DOHH2 (cell line): ENCODE results near the gene KIAA1549.

Experiments used
- H3F3A ChIP-seq: fragments of 200-600 bp; sonication (generic), shearing (Covaris generic); 2 replicates; pipeline ENCODE4 v1.6.0; 2016; ENCODE audit warnings: antibody characterized with exemption, mild to moderate bottlenecking; ENCODE audit not compliant: control insufficient read depth, insufficient read depth
- H3K27ac ChIP-seq: fragments of 200-600 bp; sonication (generic); 2 replicates; pipeline ENCODE4 v1.5.1; 2014; ENCODE audit warnings: low read depth, mild to moderate bottlenecking, low read length, moderate library complexity
- H3K27me3 ChIP-seq: fragments of 200-600 bp; sonication (generic); 2 replicates; pipeline ENCODE4 v1.6.1; 2014; ENCODE audit warnings: mild to moderate bottlenecking, low read length, mixed read lengths; ENCODE audit not compliant: control insufficient read depth
- H3K36me3 ChIP-seq: fragments of 200-600 bp; sonication (generic); 2 replicates; pipeline ENCODE4 v1.6.1; 2014; ENCODE audit warnings: mild to moderate bottlenecking, low read length, moderate library complexity, mixed read lengths; ENCODE audit not compliant: control insufficient read depth
- H3K4me1 ChIP-seq: fragments of 200-600 bp; sonication (generic); 2 replicates; pipeline ENCODE4 v1.6.1; 2014; ENCODE audit warnings: mild to moderate bottlenecking, low read length, mixed read lengths; ENCODE audit not compliant: control insufficient read depth
- H3K4me2 ChIP-seq: fragments of 200-600 bp; sonication (generic); 2 replicates; pipeline ENCODE4 v1.6.0; 2014; ENCODE audit warnings: mild to moderate bottlenecking, low read length, moderate library complexity
- H3K4me3 ChIP-seq: fragments of 200-600 bp; sonication (generic); 2 replicates; pipeline ENCODE4 v1.5.1; 2014; ENCODE audit warnings: mild to moderate bottlenecking, low read length, mixed read lengths
- H3K79me2 ChIP-seq: fragments of 200-600 bp; sonication (generic); 2 replicates; pipeline ENCODE4 v1.6.1; 2014; ENCODE audit warnings: mild to moderate bottlenecking, low read length, mixed read lengths; ENCODE audit not compliant: control insufficient read depth
- H3K9me2 ChIP-seq: fragments of 200-600 bp; sonication (generic); replicated peaks from 2 replicates; pipeline ENCODE4 v1.6.1; 2014; ENCODE audit warnings: mild to moderate bottlenecking, low read length, mixed read lengths; ENCODE audit not compliant: control insufficient read depth
- H3K9me3 ChIP-seq: fragments of 200-600 bp; sonication (generic); 2 replicates; pipeline ENCODE4 v1.6.1; 2014; ENCODE audit warnings: antibody characterized with exemption, low read length, mixed read lengths; ENCODE audit not compliant: control insufficient read depth, insufficient read depth
- H4K20me1 ChIP-seq: fragments of 200-600 bp; sonication (generic); 2 replicates; pipeline ENCODE4 v1.6.0; 2014; ENCODE audit warnings: low read depth, mild to moderate bottlenecking, antibody characterized with exemption, low read length, moderate library complexity; ENCODE audit not compliant: control insufficient read depth, insufficient read depth
- CTCF ChIP-seq: fragments of 200-600 bp; sonication (generic); IDR thresholded peaks from one replicate; pipeline ENCODE4 v1.5.1; 2014; ENCODE audit warnings: antibody characterized with exemption, mild to moderate bottlenecking, low read depth, low read length; ENCODE audit not compliant: poor library complexity, severe bottlenecking
- EZH2phosphoT487 ChIP-seq: fragments of 200-600 bp; sonication (generic); IDR thresholded peaks from 2 replicates; pipeline ENCODE4 v1.6.1; 2017; ENCODE audit warnings: borderline replicate concordance, mild to moderate bottlenecking, antibody characterized with exemption, low read length, moderate library complexity, mixed read lengths

KIAA1549 gene

GRCh38 chr7:138934367-138934766 is 46.8 kb downstream of the KIAA1549 start:
- Histone ChIP-seq H3K4me3 (no peak overlapping the region), H3K27ac (no peak overlapping the region)
- no peak for TF ChIP-seq EZH2phosphoT487
- no peak for TF ChIP-seq CTCF

GRCh38 chr7:138932870-138933269 is 48.3 kb downstream of the KIAA1549 start:
- no peaks in the 10 kb centered on the region for H3K79me2 ChIP-seq
- no peaks in the 10 kb centered on the region for H3K36me3 ChIP-seq
- no peaks in the 10 kb centered on the region for H3F3A ChIP-seq
- peaks cover 9% of the 10 kb centered on the region; the same call in 1 of the 2 replicates for H3K27me3 ChIP-seq
- H3K4me1 ChIP-seq: no peaks in the 10 kb centered on the region
- H3K9me2 ChIP-seq: no peaks in the 10 kb centered on the region
- no peak overlapping the region for H3K4me2 ChIP-seq
- H3K9me3 ChIP-seq: no peaks in the 10 kb centered on the region
- TF ChIP-seq CTCF: no peak
- TF ChIP-seq EZH2phosphoT487: no peak
- no peak overlapping the region for H3K27ac ChIP-seq
- no peak overlapping the region for H3K4me3 ChIP-seq
- H4K20me1 ChIP-seq: no peaks in the 10 kb centered on the region

More at GRCh38 chr7:138934367-138934766, 46.8 kb downstream of the KIAA1549 start:
- Histone ChIP-seq H3K9me2 (no peaks in the 10 kb centered on the region), H3K27me3 (peaks cover 12% of the 10 kb centered on the region; the same call in 1 of the 2 replicates), H4K20me1 (no peaks in the 10 kb centered on the region), H3K4me1 (no peaks in the 10 kb centered on the region), H3K9me3 (no peaks in the 10 kb centered on the region), H3K4me2 (no peak overlapping the region), H3K36me3 (no peaks in the 10 kb centered on the region), H3K79me2 (no peaks in the 10 kb centered on the region), H3F3A (no peaks in the 10 kb centered on the region)

- H3K4me1 ChIP-seq: no peaks in the 10 kb centered on the region
- no peaks in the 10 kb centered on the region for H3K9me2 ChIP-seq
- no peak overlapping the region for H3K4me3 ChIP-seq
- TF ChIP-seq EZH2phosphoT487 (no peak), CTCF (no peak)
- H3K36me3 ChIP-seq: no peaks in the 10 kb centered on the region
- peaks cover 9% of the 10 kb centered on the region; the same call in 1 of the 2 replicates for H3K27me3 ChIP-seq
- H4K20me1 ChIP-seq: no peaks in the 10 kb centered on the region
- no peak overlapping the region for H3K27ac ChIP-seq
- H3K79me2 ChIP-seq: no peaks in the 10 kb centered on the region
- H3K4me2 ChIP-seq: no peak overlapping the region
- no peaks in the 10 kb centered on the region for H3K9me3 ChIP-seq
- no peaks in the 10 kb centered on the region for H3F3A ChIP-seq
Observed at GRCh38 chr7:138932427-138932826, 48.8 kb downstream of the KIAA1549 start.
